ENCODE data around the gene MTUS2. TPM values are rescaled to one million over a fixed set of nuclear protein-coding genes. Genes with fewer than 3 reads are reported as not detected.

The MTUS2 gene
- polyA plus RNA-seq, 4 donors, result 0.74 to 6.2 (median 1.6) TPM

- no peak for DNase-seq (ENCODE audit: low read depth in 4 of 4, low spot score in 3 of 4)
Observed at GRCh38 chr13:29491248-29491647, 671.1 kb downstream of the MTUS2 start.

- no peak for DNase-seq (ENCODE audit: low read depth in 4 of 4, low spot score in 3 of 4)
Observed at GRCh38 chr13:29493796-29494195, 673.7 kb downstream of the MTUS2 start.

- no peak for DNase-seq (ENCODE audit: low read depth in 4 of 4, low spot score in 3 of 4)
Observed at GRCh38 chr13:29494520-29494919, 674.4 kb downstream of the MTUS2 start.

- DNase-seq (ENCODE audit: low read depth in 4 of 4, low spot score in 3 of 4), result no peak
Observed at GRCh38 chr13:29496241-29496712, 676.1 kb downstream of the MTUS2 start.

GRCh38 chr13:29497137-29497654, 677.1 kb downstream of the MTUS2 start:
- DNase-seq (ENCODE audit: low read depth in 4 of 4, low spot score in 3 of 4), result peak; percentile 65 to 72 (median 68)

- no peak for DNase-seq (ENCODE audit: low read depth in 4 of 4, low spot score in 3 of 4)
Observed at GRCh38 chr13:29498426-29499040, 678.4 kb downstream of the MTUS2 start.

GRCh38 chr13:29499506-29500165, 679.5 kb downstream of the MTUS2 start:
- DNase-seq (ENCODE audit: low read depth in 4 of 4, low spot score in 3 of 4), result no peak

GRCh38 chr13:29500386-29500785, 680.2 kb downstream of the MTUS2 start:
- DNase-seq (ENCODE audit: low read depth in 4 of 4, low spot score in 3 of 4), result no peak

- DNase-seq (ENCODE audit: low read depth in 4 of 4, low spot score in 3 of 4), result no peak
Observed at GRCh38 chr13:29501674-29502073, 681.5 kb downstream of the MTUS2 start.

- no peak for DNase-seq (ENCODE audit: low read depth in 4 of 4, low spot score in 3 of 4)
Observed at GRCh38 chr13:29502391-29503008, 682.4 kb downstream of the MTUS2 start.

GRCh38 chr13:29503041-29503837, 683.1 kb downstream of the MTUS2 start:
- no peak for DNase-seq (ENCODE audit: low read depth in 4 of 4, low spot score in 3 of 4)

- DNase-seq (ENCODE audit: low read depth in 4 of 4, low spot score in 3 of 4), result no peak
Observed at GRCh38 chr13:29504691-29505090, 684.6 kb downstream of the MTUS2 start.

- DNase-seq (ENCODE audit: low read depth in 4 of 4, low spot score in 3 of 4), result no peak
Observed at GRCh38 chr13:29505511-29505910, 685.4 kb downstream of the MTUS2 start.

- no peak for DNase-seq (ENCODE audit: low read depth in 4 of 4, low spot score in 3 of 4)
Observed at GRCh38 chr13:29505950-29506349, 685.8 kb downstream of the MTUS2 start.

GRCh38 chr13:29507356-29507755, 687.2 kb downstream of the MTUS2 start:
- DNase-seq (ENCODE audit: low read depth in 4 of 4, low spot score in 3 of 4), result no peak

- peak; percentile 70 to 84 (median 74) for DNase-seq (ENCODE audit: low read depth in 4 of 4, low spot score in 3 of 4)
Observed at GRCh38 chr13:29508130-29508875, 688.2 kb downstream of the MTUS2 start.

GRCh38 chr13:29508876-29509252, 688.7 kb downstream of the MTUS2 start:
- no peak for DNase-seq (ENCODE audit: low read depth in 4 of 4, low spot score in 3 of 4)

GRCh38 chr13:29509999-29510589, 690.0 kb downstream of the MTUS2 start:
- no peak for DNase-seq (ENCODE audit: low read depth in 4 of 4, low spot score in 3 of 4)

- DNase-seq (ENCODE audit: low read depth in 4 of 4, low spot score in 3 of 4), result no peak
Observed at GRCh38 chr13:29510651-29511084, 690.5 kb downstream of the MTUS2 start.

Measured in left renal pelvis (tissue), 4 donors.